Measurements from ENCODE around the gene ANKK1.

Gene ANKK1

DNA sequence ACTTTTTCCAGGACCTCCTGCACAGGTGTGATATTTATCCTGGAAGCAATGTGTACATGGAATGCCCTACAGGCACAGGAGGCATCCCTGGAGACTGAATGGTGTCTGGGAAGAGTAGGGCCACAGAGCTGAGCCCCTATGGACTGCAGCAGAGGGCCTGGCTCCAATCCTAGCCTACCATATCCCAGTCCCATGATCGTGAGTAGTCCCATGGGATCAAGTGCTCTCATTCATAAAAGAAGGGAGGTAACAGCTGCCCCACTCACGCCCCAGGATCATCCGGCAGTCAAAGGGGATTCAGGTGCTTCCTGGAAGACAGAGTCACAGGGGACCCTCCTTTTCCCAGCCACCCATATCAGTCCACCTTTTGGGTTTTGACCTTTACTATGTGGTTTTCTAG is 24.0 kb downstream of the ANKK1 start:
- DNase-seq, result peak; percentile 30

DNA sequence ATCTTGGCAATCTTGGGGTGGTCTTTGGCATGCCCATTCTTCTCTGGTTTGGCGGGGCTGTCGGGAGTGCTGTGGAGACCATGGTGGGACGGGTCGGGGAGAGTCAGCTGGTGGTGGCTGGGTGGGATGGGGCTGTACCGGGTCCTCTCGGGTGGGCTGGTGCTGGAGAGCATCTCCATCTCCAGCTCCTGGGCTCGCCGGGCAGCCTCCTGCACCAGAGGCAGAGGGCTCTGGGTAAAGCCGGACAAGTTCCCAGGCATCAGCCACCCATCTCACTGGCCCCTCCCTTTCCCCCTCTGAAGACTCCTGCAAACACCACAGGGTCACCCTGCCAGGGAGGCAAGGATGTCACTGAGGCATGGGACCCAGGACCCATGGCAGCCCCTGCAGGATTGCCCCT is 25.1 kb downstream of the ANKK1 start:
- DNase-seq, result no peak

DNA sequence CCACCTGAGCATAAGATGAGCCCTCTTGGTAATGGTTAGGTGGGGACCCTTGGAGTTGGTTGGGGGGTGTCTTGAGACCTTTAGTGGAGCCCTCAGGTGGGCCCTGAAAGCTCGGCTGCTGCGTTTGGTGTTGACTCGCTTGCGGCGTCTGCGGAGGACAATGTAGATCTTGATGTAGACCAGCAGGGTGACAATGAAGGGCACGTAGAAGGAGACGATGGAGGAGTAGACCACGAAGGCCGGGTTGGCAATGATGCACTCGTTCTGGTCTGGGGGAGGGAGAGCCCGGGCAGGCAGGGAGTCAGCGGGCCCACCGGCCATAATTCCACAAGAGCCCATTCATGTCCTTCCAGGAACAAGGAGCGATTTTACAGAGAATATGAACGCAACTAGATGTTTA is 27.8 kb downstream of the ANKK1 start:
- DNase-seq, result no peak

DNA sequence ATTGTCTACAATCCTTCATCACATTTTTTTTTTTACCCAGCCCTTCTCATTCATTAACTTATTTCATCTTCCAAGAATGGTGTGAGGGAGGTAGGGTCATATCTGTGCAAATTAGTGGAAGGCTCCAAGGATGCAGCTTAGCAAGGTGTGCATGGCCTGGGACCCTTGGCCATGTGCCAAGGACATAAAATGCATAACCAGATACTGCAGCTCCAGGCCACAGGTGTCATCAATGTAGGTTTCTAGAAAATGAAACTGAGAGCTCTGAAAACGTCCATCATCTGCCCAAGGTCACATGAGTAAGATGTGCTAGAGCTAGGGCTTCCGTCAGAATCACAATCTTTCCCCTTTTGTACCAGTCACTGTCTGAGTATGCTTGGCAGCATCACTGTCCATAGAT is 29.8 kb downstream of the ANKK1 start:
- DNase-seq, result no peak

DNA sequence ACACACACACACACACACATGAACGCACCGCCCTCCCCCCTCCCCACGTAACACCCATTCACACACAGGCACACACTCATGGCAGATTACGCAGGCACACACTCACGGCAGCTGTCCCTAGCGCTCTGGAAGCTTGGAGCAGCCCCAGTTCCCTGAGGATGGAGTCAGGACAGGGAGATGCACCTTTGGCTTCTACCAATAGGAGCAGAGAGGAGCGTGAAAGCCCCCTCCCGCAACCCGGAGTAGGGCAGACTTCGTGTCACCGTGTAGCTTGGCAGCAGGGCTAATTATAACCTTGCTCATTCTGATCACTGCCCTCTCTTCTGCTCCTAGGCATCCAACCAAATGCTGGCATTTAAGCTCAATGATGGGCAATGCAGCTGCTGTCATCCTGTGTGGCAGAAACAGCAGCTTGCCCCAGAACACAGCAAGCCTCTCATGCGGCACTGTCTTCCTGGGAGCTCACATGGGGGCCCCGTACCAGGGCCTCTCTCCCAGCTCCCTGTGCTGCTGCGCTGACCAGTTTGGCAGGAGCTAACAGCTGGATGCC is 31.9 kb downstream of the ANKK1 start:
- no peak for DNase-seq

DNA sequence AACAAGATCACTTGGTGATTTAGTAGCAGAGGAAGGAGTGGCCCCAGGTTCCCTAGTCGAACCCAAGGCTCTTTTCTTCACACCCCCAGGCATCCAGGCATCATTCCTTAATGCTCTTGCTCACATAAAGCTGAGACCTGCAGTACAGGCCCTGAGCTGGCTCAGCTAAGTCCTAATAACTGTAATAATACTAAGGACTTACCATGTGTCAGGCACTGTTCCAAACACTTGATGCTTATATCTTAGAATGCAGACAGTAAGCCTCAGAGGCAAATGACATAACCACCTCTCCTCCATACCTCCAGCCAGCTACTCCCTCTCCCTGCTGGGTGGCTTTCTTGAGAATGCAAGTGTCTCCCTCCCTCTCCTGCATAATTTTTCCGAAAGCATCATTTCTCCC is 33.2 kb downstream of the ANKK1 start:
- DNase-seq, result no peak

DNA sequence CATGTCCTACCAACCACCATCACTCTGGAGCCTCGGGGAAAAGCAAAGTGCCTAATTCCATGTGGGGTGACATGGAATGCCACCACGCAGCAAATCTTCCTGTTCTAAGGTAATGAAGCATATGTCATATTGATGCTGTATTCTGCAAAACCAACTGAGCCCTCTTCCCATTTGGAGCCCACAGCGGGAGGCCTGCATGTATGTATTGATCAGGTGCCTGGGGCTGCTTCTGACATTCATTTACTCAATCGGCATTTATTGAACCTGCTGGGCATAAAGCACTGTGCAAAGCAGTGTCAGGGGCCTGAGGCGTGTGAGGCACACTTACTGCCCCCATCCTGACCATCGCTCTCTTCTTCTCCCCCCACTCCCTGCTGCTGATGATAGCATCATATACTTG is 39.1 kb downstream of the ANKK1 start:
- no peak for DNase-seq

DNA sequence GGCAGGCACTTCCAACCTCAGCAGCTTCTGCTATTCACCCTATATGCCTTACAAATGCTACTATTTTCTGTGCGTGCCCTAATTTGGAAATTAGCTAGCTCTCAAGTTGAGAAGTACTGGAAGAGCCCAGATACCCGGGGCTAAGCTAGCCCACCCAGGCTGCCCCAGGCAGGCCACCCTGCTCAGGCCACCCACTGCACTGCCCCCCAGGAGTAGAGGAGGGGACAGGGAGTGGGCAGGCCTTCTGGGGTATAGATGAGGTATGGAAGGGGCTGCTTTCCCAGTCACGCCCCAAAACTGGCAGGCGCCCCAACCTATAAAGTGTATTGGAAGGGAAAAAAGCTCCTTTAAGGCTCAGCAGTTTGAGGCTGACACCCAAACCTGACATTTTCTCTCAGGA is 44.2 kb downstream of the ANKK1 start:
- no peak for DNase-seq

DNA sequence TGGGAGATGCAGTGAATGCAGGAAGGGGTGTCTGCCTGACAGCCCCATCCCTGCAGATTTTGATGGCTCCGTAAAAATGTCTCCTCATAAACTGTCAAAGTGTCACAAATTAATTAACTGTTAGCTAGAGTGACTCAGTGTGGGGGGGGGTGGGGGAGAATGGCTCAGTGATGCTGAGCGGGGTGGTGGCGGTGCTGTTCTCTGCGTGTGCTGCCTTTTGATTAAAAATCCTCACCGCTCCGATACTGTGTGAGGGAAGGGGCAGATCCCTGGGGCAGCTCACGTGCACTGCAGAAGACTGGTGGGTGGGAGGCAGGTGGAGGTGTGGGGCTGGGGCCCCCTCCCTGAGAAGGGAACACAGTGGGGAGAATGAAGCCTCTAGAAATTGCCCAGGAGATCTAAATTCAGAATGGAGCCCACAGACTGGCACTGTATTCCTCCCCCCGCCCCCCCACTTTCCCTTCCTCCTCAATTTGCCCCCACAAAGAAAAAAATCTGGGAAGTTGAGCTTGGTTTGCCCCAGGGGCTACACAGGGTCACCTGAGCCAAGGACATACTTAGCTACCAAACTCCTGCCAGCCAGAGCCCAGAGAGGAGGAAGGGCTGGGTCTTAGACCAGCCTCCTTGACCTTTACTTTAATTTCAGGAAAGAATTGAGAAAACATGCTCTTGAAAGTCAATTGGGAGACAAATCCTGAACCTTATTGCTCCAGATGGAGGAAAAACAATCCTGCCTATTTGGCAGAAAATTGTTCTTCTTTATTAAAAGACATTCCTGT is 47.8 kb downstream of the ANKK1 start:
- no peak for DNase-seq

DNA sequence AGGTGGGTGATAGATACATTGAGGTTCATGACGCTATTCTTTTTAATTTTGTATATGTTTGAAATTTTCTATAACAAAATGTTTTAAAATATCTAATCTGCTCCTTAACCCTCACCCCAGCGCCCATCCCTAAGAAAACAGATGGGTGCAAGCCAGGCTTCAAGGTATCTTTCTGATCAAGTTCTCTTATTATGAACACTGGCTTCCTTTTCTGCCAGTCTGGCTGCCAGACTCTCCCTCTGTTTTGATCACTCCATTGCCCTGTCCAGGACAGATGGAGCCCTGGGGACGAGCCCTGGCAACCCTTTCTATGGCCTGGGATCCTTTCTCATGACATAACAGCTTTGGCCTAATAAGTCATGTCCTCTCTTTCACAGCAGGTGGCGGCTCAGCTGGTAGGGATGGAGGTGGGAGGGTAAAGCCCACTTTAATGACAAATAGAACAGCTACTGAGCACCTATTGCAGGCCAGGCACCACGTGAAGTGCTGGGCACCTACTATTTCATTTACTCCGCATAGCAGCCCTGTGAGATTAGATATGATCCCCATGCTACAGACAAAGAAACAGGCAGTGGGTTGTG is 49.2 kb downstream of the ANKK1 start:
- no peak for DNase-seq

DNA sequence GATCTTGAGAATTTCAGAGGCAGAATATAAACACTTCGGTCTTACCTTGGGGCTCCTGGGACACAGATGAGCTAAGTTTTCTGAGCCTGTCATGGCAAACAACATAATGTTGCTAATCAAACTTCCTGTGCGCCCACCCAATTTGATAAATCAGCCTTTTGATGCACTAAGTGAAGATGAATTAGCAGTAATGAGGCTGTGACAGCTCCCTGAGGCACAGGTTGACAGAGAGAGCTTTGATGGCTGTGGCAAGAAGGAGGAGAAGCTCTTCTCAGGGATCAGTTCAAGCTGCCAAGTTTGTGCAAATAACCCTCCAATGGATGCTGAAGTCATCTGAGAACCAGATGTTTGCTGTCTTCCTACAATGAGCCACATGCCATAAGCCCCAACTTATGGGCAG is 53.2 kb downstream of the ANKK1 start:
- no peak for DNase-seq

DNA sequence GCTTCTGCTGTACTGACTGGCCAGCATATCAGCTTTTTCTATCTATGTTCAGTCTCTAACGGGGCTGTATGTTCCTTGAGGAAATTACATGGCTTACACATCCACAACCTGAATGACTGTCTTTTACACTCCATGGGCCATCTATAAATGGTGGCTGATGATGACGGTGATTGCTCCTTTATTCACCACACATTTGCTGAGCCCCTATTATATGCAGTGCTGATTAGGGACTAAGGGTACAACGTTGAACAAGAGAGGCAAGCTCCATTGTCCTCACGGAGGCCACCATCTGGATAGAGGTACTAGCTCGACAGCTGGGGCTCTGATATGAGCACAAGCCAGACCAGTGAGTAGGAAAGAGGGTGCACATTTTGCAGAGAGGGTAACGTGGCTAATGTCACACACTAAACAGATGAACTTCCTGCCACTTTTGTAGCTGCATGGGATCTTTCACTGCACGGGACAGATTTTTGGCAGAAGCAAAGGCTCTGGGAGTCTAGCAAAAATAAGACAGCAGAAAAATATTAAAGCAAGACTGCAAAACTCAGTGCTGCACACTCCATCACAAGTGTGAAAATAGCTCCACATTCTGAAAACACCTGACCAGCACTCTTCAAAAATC is 57.0 kb downstream of the ANKK1 start:
- DNase-seq, result no peak

DNA sequence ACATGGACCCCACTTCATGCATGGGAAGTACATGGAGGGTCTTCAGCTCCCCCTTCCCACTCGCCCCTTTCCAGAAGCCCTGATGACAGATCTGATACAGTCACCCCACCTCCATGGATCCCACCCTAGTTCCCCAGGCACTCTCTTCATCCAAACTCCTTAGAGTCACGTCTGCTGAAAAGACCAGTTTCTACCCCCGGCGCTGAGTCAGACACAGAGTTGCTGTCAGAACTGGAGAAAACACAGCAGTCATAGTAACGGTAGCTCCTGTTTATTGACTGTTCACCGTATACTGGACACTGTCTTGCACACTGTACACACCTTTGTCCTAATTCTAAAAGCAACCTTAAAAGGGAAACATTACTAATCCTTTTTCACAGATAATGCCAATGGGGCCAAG is 58.5 kb downstream of the ANKK1 start:
- no peak for DNase-seq

DNA sequence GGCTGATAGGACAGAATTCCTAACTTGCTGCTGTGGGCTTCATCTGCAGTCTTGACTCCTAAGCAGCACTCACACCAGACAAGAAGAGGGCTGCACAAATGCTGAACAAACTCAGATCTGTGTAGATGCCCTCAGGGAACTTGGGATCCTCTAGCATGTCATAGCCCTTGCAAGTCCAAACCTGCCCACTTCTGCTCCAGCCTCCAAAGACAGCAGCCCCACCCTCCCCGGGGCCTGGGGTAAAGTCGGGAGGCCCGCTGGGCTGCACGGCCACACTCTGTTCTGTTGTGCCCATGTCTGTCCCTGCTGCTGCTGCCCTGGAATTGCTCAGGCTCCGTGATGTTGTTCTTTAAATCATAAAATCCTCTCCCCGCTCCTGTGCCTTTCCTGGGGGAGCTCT is 59.4 kb downstream of the ANKK1 start:
- DNase-seq, result no peak

DNA sequence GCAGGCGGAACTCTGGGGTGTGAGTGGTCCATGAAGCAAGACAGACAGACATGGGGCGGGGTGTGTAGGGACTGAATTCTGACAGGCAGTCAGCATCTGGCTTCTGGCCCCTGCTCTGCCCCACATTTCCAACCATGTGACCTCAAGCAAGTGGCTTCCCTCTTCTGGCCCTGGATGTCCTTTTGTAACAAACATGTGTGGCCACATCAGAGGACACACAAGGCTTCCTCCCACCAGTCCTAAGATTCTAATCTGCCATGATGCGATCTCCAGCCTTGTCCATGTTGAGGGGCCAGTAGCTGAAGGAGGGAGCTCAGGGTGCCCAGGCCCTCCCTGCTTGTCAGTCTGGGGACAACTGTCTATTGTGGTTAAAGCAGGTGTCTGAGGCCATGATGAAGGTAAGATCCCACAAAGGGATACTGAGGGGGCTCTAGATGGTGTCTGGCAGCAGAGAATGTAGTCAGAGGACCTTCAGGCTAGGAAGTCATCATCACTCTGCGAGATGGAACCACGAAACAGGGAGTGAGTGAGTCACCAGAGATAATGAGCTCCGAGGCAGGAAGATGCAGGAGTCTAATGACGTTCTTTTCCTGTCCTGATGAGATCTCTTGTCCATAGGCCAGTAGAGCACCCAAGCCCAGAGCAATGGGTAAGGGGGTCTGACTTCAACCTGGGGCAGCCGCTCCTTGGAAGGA is 60.2 kb downstream of the ANKK1 start:
- DNase-seq, result no peak

DNA sequence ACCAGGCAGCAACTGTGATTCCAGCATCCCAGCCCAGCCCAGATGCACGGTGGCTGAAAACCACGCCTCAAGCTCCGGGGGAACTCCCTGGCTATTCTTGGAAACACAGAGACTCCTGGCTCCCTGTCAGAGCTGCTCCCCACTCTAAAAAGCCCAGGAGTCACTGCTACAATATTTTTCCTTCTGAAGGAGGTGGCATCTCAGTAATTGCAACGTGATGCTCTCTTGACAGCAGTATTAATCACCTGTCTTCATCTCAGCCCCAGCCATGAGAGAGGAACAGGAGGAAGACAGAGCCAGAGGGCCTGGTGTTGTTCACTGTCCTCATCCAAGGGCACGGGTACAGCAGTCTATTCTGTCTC is 60.7 kb downstream of the ANKK1 start:
- DNase-seq, result no peak

DNA sequence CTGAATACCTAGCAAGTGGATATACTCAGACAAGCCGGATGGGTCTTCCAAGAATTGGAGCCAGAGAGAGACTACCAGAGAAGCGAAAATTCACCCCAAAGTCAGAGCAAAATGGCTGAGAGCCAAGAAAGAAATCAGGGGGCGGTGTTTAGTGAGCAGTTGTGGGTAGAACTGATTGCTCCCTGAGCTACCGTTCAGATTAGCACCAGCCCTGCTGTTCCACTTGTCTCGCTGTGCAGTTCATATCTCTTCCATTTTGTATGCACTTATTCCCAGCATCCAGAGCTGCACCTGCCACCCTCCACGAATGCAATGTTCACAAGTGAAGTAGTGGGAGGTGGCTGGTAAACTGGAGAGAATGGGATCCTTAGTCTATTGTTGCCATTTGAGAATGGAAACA is 62.2 kb downstream of the ANKK1 start:
- no peak for DNase-seq

Data from NCI-H1092 treated with DMSO at 0.1 percent for 48 hours (cell line).